ENCODE data around the gene PDAP1.

GRCh38 chr7:99422625-99423024 lies 14.2 kb upstream of the PDAP1 start:
- TF ChIP-seq ZFX (IDR thresholded peaks at IDR 0.05) (no peak), CTCF (conservative IDR thresholded peaks at IDR 0.05) (no peak)
